Fibroblast of the aortic adventitia (primary cell): Measurements from ENCODE around the gene PTGS1. TPM values are rescaled to one million over a fixed set of nuclear protein-coding genes. Genes with fewer than 3 reads are reported as not detected.

ENCODE experiments used
- DNase-seq: peaks from one replicate; pipeline ENCODE4 v3.0.0-alpha.2; 2010; ENCODE audit warnings: low read depth
- H3K4me3 ChIP-seq: 2 replicates; pipeline ENCODE4 v1.5.1; 2011; ENCODE audit warnings: low read depth, mild to moderate bottlenecking, control low read depth, low read length, moderate library complexity
- CTCF ChIP-seq: IDR thresholded peaks from 2 replicates; pipeline ENCODE4 v1.5.1; 2011; ENCODE audit warnings: mild to moderate bottlenecking, low read length, control low read depth, inconsistent platforms; ENCODE audit not compliant: insufficient read depth
- total RNA-seq: library from RNA; depleted of rRNA; stranded (reverse); fragments of >200 nt; gene quantifications from 2 replicates; pipeline ENCODE4 v1.2.3, GENCODE V29; 2012; ENCODE audit warnings: low replicate concordance

Gene PTGS1
- total RNA-seq, 1 donor = 173 TPM

- H3K4me3 ChIP-seq = peak overlapping the region; percentile 54
- peak; percentile 0 for TF ChIP-seq CTCF
- DNase-seq = peak; percentile 48
Measured at GRCh38 chr9:122347348-122348287, 23.2 kb upstream of the PTGS1 start.

- DNase-seq = no peak
- H3K4me3 ChIP-seq = no peak overlapping the region
- no peak for TF ChIP-seq CTCF
Measured at GRCh38 chr9:122348288-122348777, 22.5 kb upstream of the PTGS1 start.

- DNase-seq = no peak
- H3K4me3 ChIP-seq = no peak overlapping the region
- TF ChIP-seq CTCF = no peak
Measured at GRCh38 chr9:122348791-122349190, 22.0 kb upstream of the PTGS1 start.

- TF ChIP-seq CTCF = no peak
- H3K4me3 ChIP-seq = no peak overlapping the region
- no peak for DNase-seq
Measured at GRCh38 chr9:122349201-122349600, 21.6 kb upstream of the PTGS1 start.

- H3K4me3 ChIP-seq = no peak overlapping the region
- TF ChIP-seq CTCF = peak; percentile 93
- peak; percentile 74 for DNase-seq
Measured at GRCh38 chr9:122350577-122351355, 20.1 kb upstream of the PTGS1 start.

- no peak overlapping the region for H3K4me3 ChIP-seq
- TF ChIP-seq CTCF = no peak
- DNase-seq = no peak
Measured at GRCh38 chr9:122354536-122355199, 16.2 kb upstream of the PTGS1 start.
